Right lobe of liver (tissue), 6 donors: ENCODE measurements around the gene HDDC2. TPM values are rescaled to one million over a fixed set of nuclear protein-coding genes. Genes with fewer than 3 reads are reported as not detected.

Experiments
- ATAC-seq, 4 donors: fragments of 200-7000 bp; cut with Tn5 transposase; one replicate each; pipeline ENCODE4 v1.9.1; 2020; ENCODE audit warnings: mild to moderate bottlenecking in 4 of 4, moderate library complexity in 4 of 4
- DNase-seq, 3 donors: peaks; one replicate each; pipeline ENCODE4 v3.0.0-alpha.2; 2020
- H3K27ac ChIP-seq, 3 donors: fragments of 200-600 bp; one replicate each; pipeline ENCODE4 v1.8.0; 2022
- H3K27me3 ChIP-seq, 2 donors: fragments of 200-600 bp; one replicate each; pipeline ENCODE4 v1.8.0; 2022
- H3K36me3 ChIP-seq, 4 donors: fragments of 200-600 bp; sonication (generic) in 1 of 4; one replicate each; pipeline versions ENCODE4 v1.5.1 to v1.8.0; 2017 to 2022; ENCODE audit warnings: control low read depth in 1 of 4
- H3K4me1 ChIP-seq, 4 donors: fragments of 200-600 bp; sonication (generic) in 1 of 4; one replicate each; pipeline versions ENCODE4 v1.5.1 to v1.8.0; 2017 to 2022; ENCODE audit warnings: control low read depth in 1 of 4
- H3K4me3 ChIP-seq, 3 donors: fragments of 200-600 bp; one replicate each; pipeline ENCODE4 v1.8.0; 2022
- H3K9me3 ChIP-seq, 4 donors: fragments of 200-600 bp; sonication (generic) in 1 of 4; one replicate each; pipeline versions ENCODE4 v1.5.1 to v1.8.0; 2017 to 2022; ENCODE audit warnings: control low read depth in 1 of 4
- CTCF ChIP-seq, 4 donors: fragments of 200-600 bp in 3 of 4; fragments of 450-650 bp in 1 of 4; IDR thresholded peaks; one replicate each; pipeline versions ENCODE4 v1.5.1 to v1.8.0; 2016 to 2022; ENCODE audit warnings: antibody characterized with exemption in 4 of 4, mild to moderate bottlenecking in 2 of 4
- POLR2A ChIP-seq: fragments of 450-650 bp; IDR thresholded peaks from one replicate; pipeline ENCODE4 v1.6.1; 2017; ENCODE audit warnings: antibody characterized with exemption, mild to moderate bottlenecking
- whole genome bisulfite sequencing: methylation state at CpG from one replicate; pipeline ENCODE4 v1.1.6; 2018; ENCODE audit warnings: low coverage, low lambda C conversion rate; ENCODE audit not compliant: insufficient coverage; ENCODE audit errors: missing lambda C conversion rate; 5-methylcytosine and 5-hydroxymethylcytosine counted together
- intact Hi-C, 2 donors: fragments of 100-400 bp; cut with DNase I; formaldehyde crosslinking; loops; one replicate each; pipeline versions ENCODE4 v1.11.2 to v1.14.1; 2022
- total RNA-seq, 6 experiments: library from RNA; depleted of rRNA in 2 of 6; stranded (reverse); fragments of >200 nt in 2 of 6; fragmentation: NEBNext Ultra II Directional in 3 of 6; extraction: Animal tissue kit (Norgen Biotek cat#: 25700) in 3 of 6; gene quantifications; one replicate each; pipeline versions ENCODE4 v1.1.0 to v1.2.4, GENCODE V29; 2016 to 2023
- donor health status: DM: no; HTN: yes; CAD: no.
- donor health status: DM: no; HTN: no; CAD: no.
- donor health status: DM: no; HTN: no; CAD: no.
- donor health status: DM: no; HTN: yes; CAD: no.
- donor health status: DM: no; HTN: yes; CAD: no.

Gene HDDC2
- total RNA-seq, 6 experiments from 2014 or later: 6.8 to 15.6 (median 9.5) TPM

- Histone ChIP-seq H3K4me1 (no peaks in the 10 kb centered on the region), H3K9me3 (no peaks in the 10 kb centered on the region), H3K27me3 (no peaks in the 10 kb centered on the region), H3K27ac (no peak overlapping the region), H3K4me3 (no peak overlapping the region), H3K36me3 (no peaks in the 10 kb centered on the region)
- no peak for ATAC-seq
- intact Hi-C loops: no loop called here
- TF ChIP-seq POLR2A (no peak), CTCF (IDR thresholded peaks at IDR 0.05) (no peak)
- no peak for DNase-seq
- 92% methylated on average over 1 of the region's 2 CpGs for WGBS
Observed at GRCh38 chr6:125340991-125341390, 39.2 kb upstream of the HDDC2 start.

GRCh38 chr6:125340175-125340835 is 38.5 kb upstream of the HDDC2 start:
- intact Hi-C loops: no loop called here
- H3K27ac ChIP-seq: no peak overlapping the region
- no peaks in the 10 kb centered on the region for H3K27me3 ChIP-seq
- no peak overlapping the region for H3K4me3 ChIP-seq
- TF ChIP-seq POLR2A (no peak), CTCF (IDR thresholded peaks at IDR 0.05) (no peak)
- ATAC-seq: no peak
- no peaks in the 10 kb centered on the region for H3K9me3 ChIP-seq
- WGBS: 80% methylated on average over 3 of the region's 3 CpGs
- no peak for DNase-seq
- no peaks in the 10 kb centered on the region for H3K36me3 ChIP-seq
- no peaks in the 10 kb centered on the region for H3K4me1 ChIP-seq

- ATAC-seq: no peak
- no peaks in the 10 kb centered on the region for H3K27me3 ChIP-seq
- no peaks in the 10 kb centered on the region for H3K4me1 ChIP-seq
- DNase-seq: no peak
- 77% methylated on average over 1 of the region's 1 CpG for WGBS
- intact Hi-C loops: no loop called here
- no peak overlapping the region for H3K27ac ChIP-seq
- H3K9me3 ChIP-seq: no peaks in the 10 kb centered on the region
- no peak overlapping the region for H3K4me3 ChIP-seq
- no peaks in the 10 kb centered on the region for H3K36me3 ChIP-seq
- TF ChIP-seq POLR2A: no peak
- no peak for TF ChIP-seq CTCF (IDR thresholded peaks at IDR 0.05)
Observed at GRCh38 chr6:125339653-125340052, 37.9 kb upstream of the HDDC2 start.

- no peaks in the 10 kb centered on the region for H3K9me3 ChIP-seq
- ATAC-seq: no peak
- intact Hi-C loops: no loop called here
- no peak overlapping the region for H3K27ac ChIP-seq
- no peaks in the 10 kb centered on the region for H3K36me3 ChIP-seq
- TF ChIP-seq POLR2A: no peak
- no peak for TF ChIP-seq CTCF (IDR thresholded peaks at IDR 0.05)
- H3K4me3 ChIP-seq: no peak overlapping the region
- no peaks in the 10 kb centered on the region for H3K27me3 ChIP-seq
- DNase-seq: no peak
- H3K4me1 ChIP-seq: no peaks in the 10 kb centered on the region
Observed at GRCh38 chr6:125338381-125338780, 36.6 kb upstream of the HDDC2 start.

- no peak for TF ChIP-seq CTCF (IDR thresholded peaks at IDR 0.05)
- no peak for TF ChIP-seq POLR2A
- Histone ChIP-seq H3K4me3 (no peak overlapping the region), H3K36me3 (no peaks in the 10 kb centered on the region), H3K9me3 (no peaks in the 10 kb centered on the region), H3K4me1 (no peaks in the 10 kb centered on the region), H3K27me3 (no peaks in the 10 kb centered on the region), H3K27ac (no peak overlapping the region)
- intact Hi-C loops: no loop called here
- ATAC-seq (no peak), DNase-seq (no peak)
- 85% methylated on average over 6 of the region's 6 CpGs for WGBS
Observed at GRCh38 chr6:125337706-125338105, 35.9 kb upstream of the HDDC2 start.
